Breast epithelium (tissue), 3 donors: ENCODE results near the gene LYZL2.

Experiments
- POLR2A ChIP-seq: fragments of 450-650 bp; IDR thresholded peaks from one replicate; pipeline ENCODE4 v1.6.1; 2016; ENCODE audit warnings: antibody characterized with exemption, mild to moderate bottlenecking, moderate library complexity
- POLR2AphosphoS5 ChIP-seq, 3 donors: sonication (generic); formaldehyde crosslinking; IDR thresholded peaks; one replicate each; pipeline ENCODE4 v1.6.1; 2017; ENCODE audit warnings: antibody characterized with exemption in 3 of 3
- TF ChIP-seq, protein P1 (sequence below), 3 donors: fragments of 450-650 bp; IDR thresholded peaks; one replicate each; pipeline ENCODE4 v1.5.1; 2016 to 2017; ENCODE audit warnings: antibody characterized with exemption in 3 of 3, mild to moderate bottlenecking in 3 of 3, moderate library complexity in 3 of 3

DNA sequence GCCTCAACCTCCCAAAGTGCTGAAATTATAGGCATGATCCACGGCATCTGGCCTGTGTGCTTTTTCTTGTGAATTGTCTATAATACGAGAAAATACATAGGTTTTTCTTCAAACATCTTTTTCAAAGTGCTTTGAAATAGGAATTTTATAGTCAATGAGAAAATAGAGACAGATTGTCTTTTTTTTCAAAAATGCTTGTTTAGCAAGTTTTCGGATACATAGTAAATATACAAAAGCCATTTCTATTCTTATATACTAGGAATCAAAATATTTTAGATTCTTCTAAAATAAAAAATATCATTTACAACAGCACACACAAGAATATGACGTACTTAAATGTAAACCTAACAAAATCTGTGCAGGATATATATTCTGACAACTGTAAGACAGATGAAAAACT, 1.6 kb upstream of the LYZL2 start:
- TF ChIP-seq POLR2A, result no peak
- TF ChIP-seq, protein P1, sequence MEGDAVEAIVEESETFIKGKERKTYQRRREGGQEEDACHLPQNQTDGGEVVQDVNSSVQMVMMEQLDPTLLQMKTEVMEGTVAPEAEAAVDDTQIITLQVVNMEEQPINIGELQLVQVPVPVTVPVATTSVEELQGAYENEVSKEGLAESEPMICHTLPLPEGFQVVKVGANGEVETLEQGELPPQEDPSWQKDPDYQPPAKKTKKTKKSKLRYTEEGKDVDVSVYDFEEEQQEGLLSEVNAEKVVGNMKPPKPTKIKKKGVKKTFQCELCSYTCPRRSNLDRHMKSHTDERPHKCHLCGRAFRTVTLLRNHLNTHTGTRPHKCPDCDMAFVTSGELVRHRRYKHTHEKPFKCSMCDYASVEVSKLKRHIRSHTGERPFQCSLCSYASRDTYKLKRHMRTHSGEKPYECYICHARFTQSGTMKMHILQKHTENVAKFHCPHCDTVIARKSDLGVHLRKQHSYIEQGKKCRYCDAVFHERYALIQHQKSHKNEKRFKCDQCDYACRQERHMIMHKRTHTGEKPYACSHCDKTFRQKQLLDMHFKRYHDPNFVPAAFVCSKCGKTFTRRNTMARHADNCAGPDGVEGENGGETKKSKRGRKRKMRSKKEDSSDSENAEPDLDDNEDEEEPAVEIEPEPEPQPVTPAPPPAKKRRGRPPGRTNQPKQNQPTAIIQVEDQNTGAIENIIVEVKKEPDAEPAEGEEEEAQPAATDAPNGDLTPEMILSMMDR (IDR thresholded peaks at IDR 0.05), result no peak
- no peak for TF ChIP-seq POLR2AphosphoS5 (IDR thresholded peaks at IDR 0.05)
